WTC11 (cell line): ENCODE measurements around the gene HOXD1. TPM values are rescaled to one million over a fixed set of nuclear protein-coding genes. Genes with fewer than 3 reads are reported as not detected.

Source experiments
- ATAC-seq: fragments of 200-7000 bp; cut with Tn5 transposase; 2 replicates; pipeline ENCODE4 v1.10.0; 2021; ENCODE audit warnings: mild to moderate bottlenecking, moderate library complexity
- CTCF ChIA-PET: fragments of 300-600 bp; sonication (Branson Sonifier 250); formaldehyde crosslinking; loops from one replicate; lab custom pipeline; 2021; ENCODE audit warnings: antibody characterized with exemption; lab: Charles Lee
- POLR2A ChIA-PET: fragments of 350-600 bp; sonication (Branson Sonifier 250); formaldehyde crosslinking; loops from one replicate; lab custom pipeline; 2021; ENCODE audit warnings: antibody characterized with exemption; lab: Charles Lee
- DNase-seq: peaks from one replicate; pipeline ENCODE4 v3.0.0; 2021; ENCODE audit warnings: low spot score
- H3K27ac Mint-ChIP-seq: 2 replicates; pipeline ENCODE4 v1.8.0; 2021; ENCODE audit warnings: mixed read lengths
- H3K27me3 Mint-ChIP-seq: 2 replicates; pipeline ENCODE4 v1.8.0; 2021; ENCODE audit warnings: low read depth, mild to moderate bottlenecking, moderate library complexity, mixed read lengths
- H3K36me3 Mint-ChIP-seq: 2 replicates; pipeline ENCODE4 v1.8.0; 2021; ENCODE audit warnings: mixed read lengths
- H3K4me1 Mint-ChIP-seq: 2 replicates; pipeline ENCODE4 v1.8.0; 2022; ENCODE audit warnings: mixed read lengths
- H3K4me3 Mint-ChIP-seq: 2 replicates; pipeline ENCODE4 v1.8.0; 2021; ENCODE audit warnings: mild to moderate bottlenecking, moderate library complexity, mixed read lengths
- H3K9me3 Mint-ChIP-seq: 2 replicates; pipeline ENCODE4 v1.8.0; 2021; ENCODE audit warnings: mixed read lengths
- ATF1 ChIP-seq: sonication (generic); formaldehyde crosslinking; IDR thresholded peaks from 2 replicates; pipeline ENCODE4 v1.8.1; 2023; ENCODE audit warnings: mild to moderate bottlenecking, moderate library complexity, missing genetic modification reagents
- CBFB ChIP-seq: sonication (generic); formaldehyde crosslinking; IDR thresholded peaks from 2 replicates; pipeline ENCODE4 v1.8.1; 2022; ENCODE audit warnings: mild to moderate bottlenecking, low read depth, missing genetic modification reagents
- CREB1 ChIP-seq: sonication (generic); formaldehyde crosslinking; IDR thresholded peaks from 2 replicates; pipeline ENCODE4 v1.8.0; 2023; ENCODE audit warnings: mild to moderate bottlenecking, missing genetic modification reagents
- E2F4 ChIP-seq: sonication (generic); formaldehyde crosslinking; IDR thresholded peaks from 2 replicates; pipeline ENCODE4 v1.8.1; 2022; ENCODE audit warnings: low read depth, mild to moderate bottlenecking, moderate library complexity, missing genetic modification reagents, borderline replicate concordance
- MXD4 ChIP-seq: fragments of 250-450 bp; sonication (Bioruptor Pico); IDR thresholded peaks from 2 replicates; pipeline ENCODE4 v1.8.0; 2021; ENCODE audit warnings: mild to moderate bottlenecking, moderate library complexity, borderline replicate concordance
- MYBL2 ChIP-seq: sonication (generic); formaldehyde crosslinking; IDR thresholded peaks from 2 replicates; pipeline ENCODE4 v1.8.1; 2023; ENCODE audit warnings: mild to moderate bottlenecking, moderate library complexity, missing genetic modification reagents
- TCF7 ChIP-seq: sonication (generic); formaldehyde crosslinking; IDR thresholded peaks from 2 replicates; pipeline ENCODE4 v1.8.0; 2022; ENCODE audit warnings: mild to moderate bottlenecking, low read depth, missing genetic modification reagents, moderate library complexity
- ZNF121 ChIP-seq: sonication (generic); formaldehyde crosslinking; IDR thresholded peaks from 2 replicates; pipeline ENCODE4 v1.8.0; 2023; ENCODE audit warnings: missing genetic modification reagents
- ZNF263 ChIP-seq: sonication (generic); formaldehyde crosslinking; IDR thresholded peaks from 2 replicates; pipeline ENCODE4 v1.8.1; 2022; ENCODE audit warnings: low read depth, mild to moderate bottlenecking, moderate library complexity, missing genetic modification reagents
- ZNF317 ChIP-seq: sonication (generic); formaldehyde crosslinking; IDR thresholded peaks from 2 replicates; pipeline ENCODE4 v1.8.1; 2023; ENCODE audit warnings: low read depth, mild to moderate bottlenecking, moderate library complexity, missing genetic modification reagents, borderline replicate concordance
- ZNF423 ChIP-seq: fragments of 250-450 bp; sonication (Bioruptor Pico); IDR thresholded peaks from 2 replicates; pipeline ENCODE4 v2.1.2; 2022; ENCODE audit warnings: mild to moderate bottlenecking, moderate library complexity
- total RNA-seq: library from RNA; stranded (reverse); gene quantifications from 3 replicates; pipeline ENCODE4 v1.2.3, GENCODE V29; 2021
- TF ChIP-seq, protein P1 (sequence below): sonication (generic); formaldehyde crosslinking; IDR thresholded peaks from 2 replicates; pipeline ENCODE4 v1.8.1; 2022; ENCODE audit warnings: mild to moderate bottlenecking, moderate library complexity, missing genetic modification reagents
- TF ChIP-seq, protein P2 (sequence below): sonication (generic); formaldehyde crosslinking; IDR thresholded peaks from 2 replicates; pipeline ENCODE4 v1.8.1; 2023; ENCODE audit warnings: mild to moderate bottlenecking, missing genetic modification reagents, borderline replicate concordance
- TF ChIP-seq, protein P3 (sequence below): sonication (generic); formaldehyde crosslinking; IDR thresholded peaks from 2 replicates; pipeline ENCODE4 v1.8.0; 2022; ENCODE audit warnings: mild to moderate bottlenecking, missing genetic modification reagents
- TF ChIP-seq, protein P4 (sequence below): sonication (generic); formaldehyde crosslinking; IDR thresholded peaks from 2 replicates; pipeline ENCODE4 v1.8.1; 2022; ENCODE audit warnings: mild to moderate bottlenecking, missing genetic modification reagents, moderate library complexity, borderline replicate concordance
- TF ChIP-seq, protein P5 (sequence below): sonication (generic); formaldehyde crosslinking; IDR thresholded peaks from 2 replicates; pipeline ENCODE4 v1.8.0; 2022; ENCODE audit warnings: missing genetic modification reagents
- TF ChIP-seq, protein P6 (sequence below): fragments of 200-600 bp; IDR thresholded peaks from 2 replicates; pipeline ENCODE4 v1.8.0; 2022; ENCODE audit warnings: antibody characterized with exemption

Gene HOXD1
- total RNA-seq, 1 experiment from 2014 or later = 0.22 TPM

- TF ChIP-seq, protein P1, sequence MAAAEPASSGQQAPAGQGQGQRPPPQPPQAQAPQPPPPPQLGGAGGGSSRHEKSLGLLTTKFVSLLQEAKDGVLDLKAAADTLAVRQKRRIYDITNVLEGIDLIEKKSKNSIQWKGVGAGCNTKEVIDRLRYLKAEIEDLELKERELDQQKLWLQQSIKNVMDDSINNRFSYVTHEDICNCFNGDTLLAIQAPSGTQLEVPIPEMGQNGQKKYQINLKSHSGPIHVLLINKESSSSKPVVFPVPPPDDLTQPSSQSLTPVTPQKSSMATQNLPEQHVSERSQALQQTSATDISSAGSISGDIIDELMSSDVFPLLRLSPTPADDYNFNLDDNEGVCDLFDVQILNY (CRISPR knock-in tag) = no peak
- TF ChIP-seq ZNF317 = no peak
- TF ChIP-seq E2F4 (CRISPR knock-in tag) = no peak
- no peak for TF ChIP-seq ZNF121 (CRISPR knock-in tag)
- TF ChIP-seq CBFB (CRISPR knock-in tag) = no peak
- TF ChIP-seq CREB1 (CRISPR knock-in tag) = no peak
- no peak for TF ChIP-seq TCF7 (CRISPR knock-in tag)
These were observed 27.3 kb upstream of the HOXD1 start (continued) for GRCh38 chr2:176160986-176161824.

DNA sequence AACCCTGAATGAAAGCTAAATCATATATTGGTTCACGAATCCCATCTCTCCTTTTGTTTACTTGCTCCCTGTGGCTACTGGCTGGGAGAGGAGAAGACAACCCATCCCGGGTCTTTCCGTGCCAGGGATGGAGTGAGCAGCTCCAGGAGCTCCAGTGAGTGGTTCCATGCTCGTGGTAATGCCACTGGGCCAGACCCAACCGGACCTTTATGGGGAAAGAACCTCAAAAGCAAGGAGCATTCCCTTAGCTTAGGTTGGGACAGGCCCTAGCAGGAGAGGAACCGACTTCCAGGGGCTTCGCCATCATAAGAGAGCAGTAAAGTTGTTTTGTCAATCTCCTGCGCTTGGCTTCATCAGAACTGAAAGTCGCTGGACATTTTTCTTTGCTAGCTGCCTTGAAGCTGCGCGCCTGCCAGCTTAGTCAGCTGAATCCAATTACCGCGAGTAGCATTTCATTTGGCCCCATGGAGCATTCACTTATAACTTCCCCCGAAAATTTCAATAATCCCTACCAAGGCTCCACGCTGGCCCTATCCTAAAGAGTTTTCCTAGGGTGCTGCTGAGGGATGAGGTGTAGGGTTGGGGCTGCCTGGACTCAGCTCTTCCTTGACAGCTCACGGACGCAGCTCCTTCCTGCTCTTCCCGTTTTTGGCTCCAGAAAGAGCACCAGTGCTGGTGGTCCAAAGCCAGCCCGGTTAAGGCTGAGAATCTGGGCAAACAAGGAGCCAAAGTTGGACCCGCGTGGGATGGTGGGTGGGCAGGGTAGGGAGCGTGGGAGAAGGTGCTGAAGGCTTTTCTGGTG, 26.4 kb upstream of the HOXD1 start:
- POLR2A ChIA-PET = interaction anchor here (0.9 to 1.2 kb wide), 2 partner anchors 12 to 13 kb away, joined by 3 to 5 read pairs; no protein-coding TSS in a partner anchor
- peaks cover 35% of the 10 kb centered on the region for H3K4me1 Mint-ChIP-seq
- peaks cover 100% of the 10 kb centered on the region for H3K27me3 Mint-ChIP-seq
- H3K27ac Mint-ChIP-seq = no peak overlapping the region
- H3K9me3 Mint-ChIP-seq = no peaks in the 10 kb centered on the region
- peaks cover 2% of the 10 kb centered on the region; the same call in 1 of the 2 replicates for H3K36me3 Mint-ChIP-seq
- no peak overlapping the region for H3K4me3 Mint-ChIP-seq
- DNase-seq = no peak
- no peak for ATAC-seq
- CTCF ChIA-PET = interaction anchor here (0.7 to 2.1 kb wide), 6 partner anchors 9 to 293 kb away, joined by 3 to 11 read pairs (median 4); no protein-coding TSS in a partner anchor
- no peak for TF ChIP-seq MXD4 (CRISPR knock-in tag)
- TF ChIP-seq, protein P1 (CRISPR knock-in tag) = no peak
- TF ChIP-seq, protein P2, sequence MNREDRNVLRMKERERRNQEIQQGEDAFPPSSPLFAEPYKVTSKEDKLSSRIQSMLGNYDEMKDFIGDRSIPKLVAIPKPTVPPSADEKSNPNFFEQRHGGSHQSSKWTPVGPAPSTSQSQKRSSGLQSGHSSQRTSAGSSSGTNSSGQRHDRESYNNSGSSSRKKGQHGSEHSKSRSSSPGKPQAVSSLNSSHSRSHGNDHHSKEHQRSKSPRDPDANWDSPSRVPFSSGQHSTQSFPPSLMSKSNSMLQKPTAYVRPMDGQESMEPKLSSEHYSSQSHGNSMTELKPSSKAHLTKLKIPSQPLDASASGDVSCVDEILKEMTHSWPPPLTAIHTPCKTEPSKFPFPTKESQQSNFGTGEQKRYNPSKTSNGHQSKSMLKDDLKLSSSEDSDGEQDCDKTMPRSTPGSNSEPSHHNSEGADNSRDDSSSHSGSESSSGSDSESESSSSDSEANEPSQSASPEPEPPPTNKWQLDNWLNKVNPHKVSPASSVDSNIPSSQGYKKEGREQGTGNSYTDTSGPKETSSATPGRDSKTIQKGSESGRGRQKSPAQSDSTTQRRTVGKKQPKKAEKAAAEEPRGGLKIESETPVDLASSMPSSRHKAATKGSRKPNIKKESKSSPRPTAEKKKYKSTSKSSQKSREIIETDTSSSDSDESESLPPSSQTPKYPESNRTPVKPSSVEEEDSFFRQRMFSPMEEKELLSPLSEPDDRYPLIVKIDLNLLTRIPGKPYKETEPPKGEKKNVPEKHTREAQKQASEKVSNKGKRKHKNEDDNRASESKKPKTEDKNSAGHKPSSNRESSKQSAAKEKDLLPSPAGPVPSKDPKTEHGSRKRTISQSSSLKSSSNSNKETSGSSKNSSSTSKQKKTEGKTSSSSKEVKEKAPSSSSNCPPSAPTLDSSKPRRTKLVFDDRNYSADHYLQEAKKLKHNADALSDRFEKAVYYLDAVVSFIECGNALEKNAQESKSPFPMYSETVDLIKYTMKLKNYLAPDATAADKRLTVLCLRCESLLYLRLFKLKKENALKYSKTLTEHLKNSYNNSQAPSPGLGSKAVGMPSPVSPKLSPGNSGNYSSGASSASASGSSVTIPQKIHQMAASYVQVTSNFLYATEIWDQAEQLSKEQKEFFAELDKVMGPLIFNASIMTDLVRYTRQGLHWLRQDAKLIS (CRISPR knock-in tag) = no peak
- TF ChIP-seq, protein P3, sequence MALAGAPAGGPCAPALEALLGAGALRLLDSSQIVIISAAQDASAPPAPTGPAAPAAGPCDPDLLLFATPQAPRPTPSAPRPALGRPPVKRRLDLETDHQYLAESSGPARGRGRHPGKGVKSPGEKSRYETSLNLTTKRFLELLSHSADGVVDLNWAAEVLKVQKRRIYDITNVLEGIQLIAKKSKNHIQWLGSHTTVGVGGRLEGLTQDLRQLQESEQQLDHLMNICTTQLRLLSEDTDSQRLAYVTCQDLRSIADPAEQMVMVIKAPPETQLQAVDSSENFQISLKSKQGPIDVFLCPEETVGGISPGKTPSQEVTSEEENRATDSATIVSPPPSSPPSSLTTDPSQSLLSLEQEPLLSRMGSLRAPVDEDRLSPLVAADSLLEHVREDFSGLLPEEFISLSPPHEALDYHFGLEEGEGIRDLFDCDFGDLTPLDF (CRISPR knock-in tag) = no peak
- TF ChIP-seq MYBL2 (CRISPR knock-in tag) = no peak
- TF ChIP-seq, protein P4, sequence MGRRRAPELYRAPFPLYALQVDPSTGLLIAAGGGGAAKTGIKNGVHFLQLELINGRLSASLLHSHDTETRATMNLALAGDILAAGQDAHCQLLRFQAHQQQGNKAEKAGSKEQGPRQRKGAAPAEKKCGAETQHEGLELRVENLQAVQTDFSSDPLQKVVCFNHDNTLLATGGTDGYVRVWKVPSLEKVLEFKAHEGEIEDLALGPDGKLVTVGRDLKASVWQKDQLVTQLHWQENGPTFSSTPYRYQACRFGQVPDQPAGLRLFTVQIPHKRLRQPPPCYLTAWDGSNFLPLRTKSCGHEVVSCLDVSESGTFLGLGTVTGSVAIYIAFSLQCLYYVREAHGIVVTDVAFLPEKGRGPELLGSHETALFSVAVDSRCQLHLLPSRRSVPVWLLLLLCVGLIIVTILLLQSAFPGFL (CRISPR knock-in tag) = no peak
- no peak for TF ChIP-seq ATF1 (CRISPR knock-in tag)
- TF ChIP-seq ZNF263 = no peak
- TF ChIP-seq ZNF423 = no peak
- TF ChIP-seq, protein P5, sequence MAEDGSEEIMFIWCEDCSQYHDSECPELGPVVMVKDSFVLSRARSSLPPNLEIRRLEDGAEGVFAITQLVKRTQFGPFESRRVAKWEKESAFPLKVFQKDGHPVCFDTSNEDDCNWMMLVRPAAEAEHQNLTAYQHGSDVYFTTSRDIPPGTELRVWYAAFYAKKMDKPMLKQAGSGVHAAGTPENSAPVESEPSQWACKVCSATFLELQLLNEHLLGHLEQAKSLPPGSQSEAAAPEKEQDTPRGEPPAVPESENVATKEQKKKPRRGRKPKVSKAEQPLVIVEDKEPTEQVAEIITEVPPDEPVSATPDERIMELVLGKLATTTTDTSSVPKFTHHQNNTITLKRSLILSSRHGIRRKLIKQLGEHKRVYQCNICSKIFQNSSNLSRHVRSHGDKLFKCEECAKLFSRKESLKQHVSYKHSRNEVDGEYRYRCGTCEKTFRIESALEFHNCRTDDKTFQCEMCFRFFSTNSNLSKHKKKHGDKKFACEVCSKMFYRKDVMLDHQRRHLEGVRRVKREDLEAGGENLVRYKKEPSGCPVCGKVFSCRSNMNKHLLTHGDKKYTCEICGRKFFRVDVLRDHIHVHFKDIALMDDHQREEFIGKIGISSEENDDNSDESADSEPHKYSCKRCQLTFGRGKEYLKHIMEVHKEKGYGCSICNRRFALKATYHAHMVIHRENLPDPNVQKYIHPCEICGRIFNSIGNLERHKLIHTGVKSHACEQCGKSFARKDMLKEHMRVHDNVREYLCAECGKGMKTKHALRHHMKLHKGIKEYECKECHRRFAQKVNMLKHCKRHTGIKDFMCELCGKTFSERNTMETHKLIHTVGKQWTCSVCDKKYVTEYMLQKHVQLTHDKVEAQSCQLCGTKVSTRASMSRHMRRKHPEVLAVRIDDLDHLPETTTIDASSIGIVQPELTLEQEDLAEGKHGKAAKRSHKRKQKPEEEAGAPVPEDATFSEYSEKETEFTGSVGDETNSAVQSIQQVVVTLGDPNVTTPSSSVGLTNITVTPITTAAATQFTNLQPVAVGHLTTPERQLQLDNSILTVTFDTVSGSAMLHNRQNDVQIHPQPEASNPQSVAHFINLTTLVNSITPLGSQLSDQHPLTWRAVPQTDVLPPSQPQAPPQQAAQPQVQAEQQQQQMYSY (CRISPR knock-in tag) = no peak
- TF ChIP-seq, protein P6, sequence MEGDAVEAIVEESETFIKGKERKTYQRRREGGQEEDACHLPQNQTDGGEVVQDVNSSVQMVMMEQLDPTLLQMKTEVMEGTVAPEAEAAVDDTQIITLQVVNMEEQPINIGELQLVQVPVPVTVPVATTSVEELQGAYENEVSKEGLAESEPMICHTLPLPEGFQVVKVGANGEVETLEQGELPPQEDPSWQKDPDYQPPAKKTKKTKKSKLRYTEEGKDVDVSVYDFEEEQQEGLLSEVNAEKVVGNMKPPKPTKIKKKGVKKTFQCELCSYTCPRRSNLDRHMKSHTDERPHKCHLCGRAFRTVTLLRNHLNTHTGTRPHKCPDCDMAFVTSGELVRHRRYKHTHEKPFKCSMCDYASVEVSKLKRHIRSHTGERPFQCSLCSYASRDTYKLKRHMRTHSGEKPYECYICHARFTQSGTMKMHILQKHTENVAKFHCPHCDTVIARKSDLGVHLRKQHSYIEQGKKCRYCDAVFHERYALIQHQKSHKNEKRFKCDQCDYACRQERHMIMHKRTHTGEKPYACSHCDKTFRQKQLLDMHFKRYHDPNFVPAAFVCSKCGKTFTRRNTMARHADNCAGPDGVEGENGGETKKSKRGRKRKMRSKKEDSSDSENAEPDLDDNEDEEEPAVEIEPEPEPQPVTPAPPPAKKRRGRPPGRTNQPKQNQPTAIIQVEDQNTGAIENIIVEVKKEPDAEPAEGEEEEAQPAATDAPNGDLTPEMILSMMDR = no peak
